HG03378 (cell line): ENCODE data around the gene SPTBN1.
"Not testable (repeated sequence)": the region's sequence is repeated elsewhere in the genome, so short reads cannot be mapped to it uniquely, and the experiment has no call there.

Experiments
- ATAC-seq: cut with Tn5 transposase; IDR thresholded peaks from one replicate; pipeline ENCODE4 v1.9.1; 2021; ENCODE audit warnings: mild to moderate bottlenecking, moderate library complexity; ENCODE audit not compliant: unreplicated experiment

Gene SPTBN1

DNA sequence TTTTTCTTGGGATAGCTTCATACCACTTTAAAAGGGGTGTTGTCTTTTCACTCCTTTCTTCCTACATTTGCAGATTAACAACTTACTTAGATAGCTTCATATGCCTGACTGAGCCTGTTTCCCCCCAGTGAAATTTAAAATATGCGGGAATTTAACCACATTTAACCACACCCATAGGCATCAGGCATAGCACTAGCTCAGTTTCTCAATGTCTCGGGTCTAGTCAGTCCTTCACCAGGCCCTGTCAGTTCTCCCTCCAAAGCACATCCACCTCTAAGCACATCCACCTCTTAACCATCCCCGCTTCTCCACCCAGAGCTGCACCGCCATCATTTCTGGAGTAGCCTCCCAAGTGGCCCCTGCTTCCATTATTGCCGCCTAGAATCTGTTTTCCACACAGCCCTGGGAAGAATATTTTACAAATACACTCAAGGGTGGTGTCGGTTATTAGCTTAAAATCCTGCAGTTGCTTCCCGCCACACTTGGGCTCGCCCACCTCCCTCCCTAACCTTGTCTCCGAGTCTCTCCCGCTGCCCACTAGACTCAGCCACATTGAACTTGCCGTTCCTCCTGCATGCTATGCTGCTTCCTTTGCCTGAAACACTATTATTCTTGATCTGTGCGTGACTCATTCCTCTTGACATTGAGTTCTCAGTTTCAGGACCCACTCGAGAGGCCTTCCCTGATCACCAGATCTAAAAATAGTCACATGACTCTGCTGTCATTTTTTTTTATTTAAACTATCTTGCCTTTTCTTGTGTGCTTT lies 68.3 kb downstream of the SPTBN1 start:
- peak; percentile 71 for ATAC-seq

GRCh38 chr2:54525321-54525720 lies 69.2 kb downstream of the SPTBN1 start:
- ATAC-seq: no peak

GRCh38 chr2:54526226-54526879 lies 70.2 kb downstream of the SPTBN1 start:
- no peak for ATAC-seq

GRCh38 chr2:54528311-54528955 lies 72.3 kb downstream of the SPTBN1 start:
- no peak for ATAC-seq

DNA sequence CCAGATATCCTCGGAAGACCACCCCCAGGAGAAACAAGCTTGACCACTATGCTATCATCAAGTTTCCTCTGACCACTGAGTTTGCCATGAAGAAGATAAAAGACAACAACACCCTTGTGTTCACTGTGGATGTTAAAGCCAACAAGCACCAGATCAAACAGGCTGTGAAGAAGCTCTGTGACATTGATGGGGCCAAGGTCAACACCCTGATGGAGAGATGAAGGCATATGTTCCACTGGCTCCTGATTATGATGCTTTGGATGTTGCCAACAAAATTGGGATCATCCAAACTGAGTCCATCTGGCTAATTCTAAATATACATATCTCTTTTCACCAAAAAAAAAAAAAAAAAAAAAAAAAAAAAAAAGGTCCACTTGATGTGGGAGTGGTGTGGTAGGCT lies 73.4 kb downstream of the SPTBN1 start:
- not testable (repeated sequence) for ATAC-seq

- ATAC-seq: no peak
Measured at GRCh38 chr2:54529935-54530334, 73.8 kb downstream of the SPTBN1 start.

DNA sequence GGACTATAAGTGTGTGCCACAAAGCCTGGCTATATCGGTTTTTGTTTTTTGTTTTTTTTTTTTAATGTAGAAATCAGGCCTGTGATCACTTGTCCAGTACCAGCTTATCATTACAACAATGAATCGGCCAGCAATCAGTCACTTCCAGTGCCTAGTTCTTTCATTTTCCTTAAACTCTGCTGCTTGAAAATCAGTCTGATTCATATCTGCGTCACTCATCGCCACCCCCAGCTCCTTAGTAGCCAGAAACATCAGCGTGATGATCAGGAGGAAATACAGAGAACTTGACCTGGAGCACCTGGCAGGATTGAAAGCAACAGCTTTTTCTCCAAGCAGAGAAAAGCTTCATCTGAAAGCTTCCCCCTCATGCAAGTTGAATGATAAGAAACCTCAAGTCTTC lies 75.4 kb downstream of the SPTBN1 start:
- no peak for ATAC-seq

- ATAC-seq: no peak
Measured at GRCh38 chr2:54534221-54534620, 78.1 kb downstream of the SPTBN1 start.

DNA sequence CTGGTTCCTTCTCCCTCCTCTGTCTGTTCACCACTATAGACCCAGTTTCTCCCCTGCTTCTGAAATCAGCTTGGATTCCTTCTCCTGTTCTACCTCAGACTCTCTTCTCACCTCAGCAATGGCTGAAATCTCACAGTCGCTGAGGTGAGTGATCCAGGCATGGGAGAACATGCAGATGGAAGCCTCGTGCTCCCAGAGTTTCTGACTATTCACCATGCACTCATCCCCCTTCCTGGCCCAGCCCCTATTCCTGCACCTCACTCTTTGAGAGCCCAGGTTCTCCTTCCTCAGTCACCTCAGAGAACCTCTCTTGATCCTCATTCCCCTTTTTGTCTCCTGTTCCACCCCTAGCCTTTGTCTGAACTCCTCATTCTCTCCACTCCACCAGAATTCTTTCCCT lies 78.5 kb downstream of the SPTBN1 start:
- no peak for ATAC-seq

DNA sequence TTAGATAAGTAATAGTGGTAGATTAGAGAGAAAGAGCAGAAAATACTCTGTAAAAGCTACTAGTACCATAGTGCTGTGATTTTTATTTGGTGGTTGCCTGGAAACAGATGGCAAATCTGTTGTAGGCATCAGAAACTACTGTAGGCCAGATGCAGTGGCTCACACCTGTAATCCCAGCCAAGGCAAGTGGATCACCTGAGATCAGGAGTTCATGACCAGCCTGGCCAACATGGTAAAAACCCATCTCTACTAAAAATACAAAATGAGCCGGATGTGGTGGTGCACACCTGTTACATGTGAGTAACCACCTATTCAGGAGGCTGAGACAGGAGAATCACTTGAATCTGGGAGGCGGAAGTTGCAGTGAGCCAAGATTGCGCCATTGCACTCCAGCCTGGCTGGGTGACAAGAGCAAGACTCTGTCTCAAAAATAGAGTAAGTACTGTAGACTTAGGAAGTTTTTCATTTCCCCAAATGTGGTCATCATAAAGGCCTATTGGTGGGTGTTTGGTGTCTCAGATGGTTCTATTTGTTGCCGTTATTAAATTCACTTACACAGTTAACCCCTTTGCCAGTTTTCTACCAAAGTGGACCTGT lies 79.6 kb downstream of the SPTBN1 start:
- ATAC-seq: no peak

- no peak for ATAC-seq
Measured at GRCh38 chr2:54536720-54537119, 80.6 kb downstream of the SPTBN1 start.

- ATAC-seq: no peak
Measured at GRCh38 chr2:54538537-54538936, 82.4 kb downstream of the SPTBN1 start.

GRCh38 chr2:54539683-54540082 lies 83.6 kb downstream of the SPTBN1 start:
- no peak for ATAC-seq

DNA sequence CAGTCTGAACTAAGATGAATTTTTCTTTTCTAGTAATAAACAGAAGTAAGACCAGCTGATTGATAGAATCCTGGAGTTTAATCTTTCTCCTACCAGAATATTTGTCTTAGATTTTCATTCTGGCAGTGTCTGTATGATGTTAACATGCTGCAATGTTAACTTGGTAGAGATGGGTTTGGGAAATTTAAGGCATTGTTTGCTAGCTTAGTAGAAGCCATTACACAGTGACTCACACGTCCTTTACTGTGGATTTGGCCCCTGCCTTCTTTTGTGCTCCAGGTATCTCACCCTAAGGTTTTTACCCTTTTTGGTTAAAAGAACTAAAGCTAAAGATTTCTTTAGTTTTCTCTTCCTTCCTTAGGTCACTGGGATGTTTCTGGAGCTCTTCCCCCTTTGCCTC lies 84.1 kb downstream of the SPTBN1 start:
- no peak for ATAC-seq

GRCh38 chr2:54541995-54542394 lies 85.9 kb downstream of the SPTBN1 start:
- no peak for ATAC-seq

- no peak for ATAC-seq
Measured at GRCh38 chr2:54543733-54544396, 87.7 kb downstream of the SPTBN1 start.

DNA sequence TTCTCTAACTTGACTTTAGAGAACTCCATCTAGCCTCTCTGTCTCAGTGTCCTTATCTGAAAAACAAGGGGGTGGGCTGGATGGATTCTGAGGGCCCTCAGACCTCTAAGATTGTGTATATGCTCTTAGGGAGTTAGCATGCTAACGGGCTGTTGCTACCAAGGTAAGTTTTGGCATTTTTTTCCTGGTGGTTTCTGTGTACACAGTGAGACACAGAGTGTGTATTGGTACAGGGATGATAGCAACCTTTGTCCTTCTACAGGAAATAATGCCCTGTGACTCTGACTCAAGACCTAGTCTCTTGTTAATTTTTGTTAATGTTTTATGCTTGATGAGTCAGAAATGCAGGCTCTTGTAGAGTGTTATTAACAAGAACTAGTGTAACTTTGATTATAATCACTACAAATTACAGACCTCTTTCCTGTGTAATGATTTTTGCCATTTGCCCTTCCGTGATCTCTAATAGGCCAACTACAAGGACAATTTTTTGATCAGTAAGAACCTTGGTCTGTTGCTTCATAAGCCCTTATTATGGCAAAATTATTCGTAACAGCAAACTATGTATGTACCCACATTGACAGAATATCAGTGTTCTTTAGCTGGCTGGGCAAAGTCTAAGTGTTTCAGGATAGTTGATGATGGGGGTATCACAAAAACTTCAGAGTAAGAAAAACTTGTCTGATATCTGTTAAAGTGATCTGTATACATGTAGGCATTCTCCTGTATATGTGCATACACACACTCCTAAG lies 89.7 kb downstream of the SPTBN1 start:
- peak; percentile 84 for ATAC-seq

- no peak for ATAC-seq
Measured at GRCh38 chr2:54546518-54546917, 90.4 kb downstream of the SPTBN1 start.

DNA sequence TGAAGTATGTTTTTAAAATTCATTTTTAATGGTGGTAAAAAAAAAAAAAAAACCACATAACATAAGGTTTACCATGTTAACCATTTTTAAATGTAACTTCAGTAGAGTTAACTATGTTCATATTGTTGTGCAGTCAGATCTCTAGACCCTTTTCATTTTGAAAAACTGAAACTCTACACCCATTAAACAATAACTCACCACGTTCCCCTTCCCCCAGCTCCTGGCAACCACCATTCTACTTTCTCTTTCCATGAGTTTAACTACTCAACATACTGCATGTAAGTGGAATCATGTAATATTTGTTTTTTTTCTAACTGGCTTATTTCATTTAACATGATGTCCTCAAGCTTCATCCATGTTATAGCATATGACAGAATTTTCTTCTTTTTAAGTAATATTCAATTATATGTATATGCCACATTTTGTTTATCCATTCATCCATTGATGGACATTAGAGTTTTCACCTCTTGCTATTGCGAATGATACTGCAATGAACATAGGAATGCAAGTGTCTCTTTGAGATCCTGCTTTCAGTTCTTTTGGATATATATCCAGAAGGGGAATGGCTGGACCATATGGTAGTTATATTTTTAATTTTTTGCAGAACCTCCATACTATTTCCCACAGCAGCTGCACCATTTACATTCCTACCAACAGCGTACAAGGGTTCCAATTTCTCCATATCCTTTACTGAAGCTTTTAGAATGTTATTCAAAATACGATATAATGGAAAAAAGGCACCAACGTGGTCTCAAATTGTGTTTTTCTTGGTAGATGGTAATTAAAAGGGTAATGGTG lies 91.0 kb downstream of the SPTBN1 start:
- ATAC-seq: peak; percentile 61

DNA sequence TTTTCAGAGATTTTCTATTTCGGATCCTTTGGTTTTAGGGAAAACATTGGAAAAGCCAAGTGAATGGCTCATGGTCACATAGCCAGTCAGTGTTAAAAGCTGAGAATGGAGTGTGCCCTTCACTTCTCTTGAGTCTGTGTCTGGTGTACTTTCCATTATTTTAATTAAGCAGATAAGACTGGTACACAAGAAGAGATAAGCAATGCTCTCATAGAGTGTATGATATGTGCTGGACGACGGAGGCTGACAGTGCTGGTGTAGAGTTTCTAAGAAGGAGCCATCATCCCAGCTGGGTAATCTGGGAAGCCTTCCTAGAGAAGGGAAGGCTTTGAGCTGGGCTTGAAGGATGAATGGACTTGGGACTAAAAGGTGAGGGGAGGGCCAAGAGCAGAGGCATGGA lies 93.3 kb downstream of the SPTBN1 start:
- ATAC-seq: no peak
